Endodermal cell (in vitro differentiated cells): ENCODE results near the gene VPS41. TPM values are rescaled to one million over a fixed set of nuclear protein-coding genes. Genes with fewer than 3 reads are reported as not detected.

Experiments used
- DNase-seq: peaks from one replicate; pipeline ENCODE4 v3.0.0-alpha.2; 2017
- H3K27ac ChIP-seq: 2 replicates; pipeline ENCODE4 v1.5.1; 2013; ENCODE audit warnings: mild to moderate bottlenecking, low read depth, low read length, moderate library complexity
- H3K27me3 ChIP-seq: 2 replicates; pipeline ENCODE4 v1.6.1; 2013; ENCODE audit warnings: mild to moderate bottlenecking, low read length, moderate library complexity; ENCODE audit not compliant: insufficient read depth, control insufficient read depth, poor library complexity, severe bottlenecking
- H3K36me3 ChIP-seq: 2 replicates; pipeline ENCODE4 v1.7.0; 2013; ENCODE audit warnings: mild to moderate bottlenecking, low read length, moderate library complexity; ENCODE audit not compliant: control insufficient read depth, insufficient read depth
- H3K4me1 ChIP-seq: one replicate; pipeline ENCODE4 v1.7.0; 2013; ENCODE audit warnings: low read length; ENCODE audit not compliant: control insufficient read depth, insufficient read depth
- H3K4me3 ChIP-seq: 2 replicates; pipeline ENCODE4 v1.5.1; 2013; ENCODE audit warnings: mild to moderate bottlenecking, low read length, moderate library complexity
- H3K9ac ChIP-seq: 2 replicates; pipeline ENCODE4 v1.6.1; 2013; ENCODE audit warnings: mild to moderate bottlenecking, low read length, moderate library complexity; ENCODE audit not compliant: poor library complexity, severe bottlenecking; ENCODE audit errors: extremely low read depth
- H3K9me3 ChIP-seq: 2 replicates; pipeline ENCODE4 v1.6.1; 2013; ENCODE audit warnings: mild to moderate bottlenecking, low read length, moderate library complexity; ENCODE audit not compliant: control insufficient read depth
- H3K27ac Mint-ChIP-seq: 2 replicates; pipeline ENCODE4 v1.8.0; 2020; ENCODE audit warnings: mixed read lengths
- H3K27me3 Mint-ChIP-seq: 2 replicates; pipeline ENCODE4 v1.8.0; 2021; ENCODE audit warnings: mild to moderate bottlenecking, mixed read lengths; ENCODE audit not compliant: insufficient read depth
- H3K36me3 Mint-ChIP-seq: 2 replicates; pipeline ENCODE4 v1.8.0; 2020; ENCODE audit warnings: low read depth, mixed read lengths
- H3K4me1 Mint-ChIP-seq: 2 replicates; pipeline ENCODE4 v1.8.0; 2020; ENCODE audit warnings: mixed read lengths
- H3K4me3 Mint-ChIP-seq: 2 replicates; pipeline ENCODE4 v1.8.0; 2020; ENCODE audit warnings: mild to moderate bottlenecking, moderate library complexity, mixed read lengths
- H3K9me3 Mint-ChIP-seq: 2 replicates; pipeline ENCODE4 v1.8.0; 2020; ENCODE audit warnings: mild to moderate bottlenecking, mixed read lengths
- WGBS, 2 experiments: methylation state at CpG; one replicate each; pipeline versions ENCODE4 v1.1.5 to v1.1.7; 2013; ENCODE audit warnings: missing lambda C conversion rate in 2 of 2, mixed read lengths in 1 of 2; ENCODE audit not compliant: insufficient coverage in 1 of 2, insufficient read length in 1 of 2; 5-methylcytosine and 5-hydroxymethylcytosine counted together
- total RNA-seq, 2 donors: library from RNA; stranded (reverse); fragmentation: NEBNext Ultra II Directional in 1 of 2; extraction: Animal tissue kit (Norgen Biotek cat#: 25700) in 1 of 2; gene quantifications; 2 replicates in 1 of 2; 3 replicates in 1 of 2; pipeline ENCODE4 v1.2.1, GENCODE V29; 2021
- TF ChIP-seq, protein P1 (sequence below): fragments of 200-600 bp; sonication (generic); conservative IDR thresholded peaks from 2 replicates; pipeline ENCODE4 v1.5.0; 2021; ENCODE audit warnings: antibody characterized with exemption, mild to moderate bottlenecking

Gene VPS41
- total RNA-seq, 2 donors from 2014 or later: 77.1 to 78.0 TPM

DNA sequence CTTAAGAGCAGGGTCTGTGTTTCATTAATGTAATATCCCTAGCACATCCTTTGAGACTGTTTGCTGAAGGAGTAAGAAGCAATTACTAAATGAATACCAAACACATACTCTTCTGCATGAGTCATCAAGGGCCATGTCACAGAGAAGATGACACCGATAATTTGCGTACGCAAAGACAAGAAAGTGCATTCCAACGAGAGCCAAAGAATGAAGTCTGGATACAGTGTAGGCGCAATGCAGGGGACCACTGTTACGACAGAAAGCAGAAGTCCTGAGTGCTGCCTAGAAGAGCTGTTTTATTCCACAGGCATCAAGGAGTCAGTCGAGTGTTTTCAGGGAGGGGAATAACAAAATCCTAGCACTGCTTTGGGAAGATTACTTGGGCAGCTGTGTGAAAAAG lies 62.7 kb downstream of the VPS41 start:
- H3K36me3 ChIP-seq: no peaks in the 10 kb centered on the region
- H3K9me3 ChIP-seq: no peaks in the 10 kb centered on the region
- no peak overlapping the region for H3K9ac ChIP-seq
- H3K4me1 ChIP-seq: no peaks in the 10 kb centered on the region
- H3K27ac ChIP-seq: no peak overlapping the region
- no peak for DNase-seq
- H3K4me3 ChIP-seq: no peak overlapping the region
- no peak overlapping the region for H3K27ac Mint-ChIP-seq
- no peaks in the 10 kb centered on the region for H3K9me3 Mint-ChIP-seq
- H3K4me3 Mint-ChIP-seq: no peak overlapping the region
- TF ChIP-seq, protein P1, sequence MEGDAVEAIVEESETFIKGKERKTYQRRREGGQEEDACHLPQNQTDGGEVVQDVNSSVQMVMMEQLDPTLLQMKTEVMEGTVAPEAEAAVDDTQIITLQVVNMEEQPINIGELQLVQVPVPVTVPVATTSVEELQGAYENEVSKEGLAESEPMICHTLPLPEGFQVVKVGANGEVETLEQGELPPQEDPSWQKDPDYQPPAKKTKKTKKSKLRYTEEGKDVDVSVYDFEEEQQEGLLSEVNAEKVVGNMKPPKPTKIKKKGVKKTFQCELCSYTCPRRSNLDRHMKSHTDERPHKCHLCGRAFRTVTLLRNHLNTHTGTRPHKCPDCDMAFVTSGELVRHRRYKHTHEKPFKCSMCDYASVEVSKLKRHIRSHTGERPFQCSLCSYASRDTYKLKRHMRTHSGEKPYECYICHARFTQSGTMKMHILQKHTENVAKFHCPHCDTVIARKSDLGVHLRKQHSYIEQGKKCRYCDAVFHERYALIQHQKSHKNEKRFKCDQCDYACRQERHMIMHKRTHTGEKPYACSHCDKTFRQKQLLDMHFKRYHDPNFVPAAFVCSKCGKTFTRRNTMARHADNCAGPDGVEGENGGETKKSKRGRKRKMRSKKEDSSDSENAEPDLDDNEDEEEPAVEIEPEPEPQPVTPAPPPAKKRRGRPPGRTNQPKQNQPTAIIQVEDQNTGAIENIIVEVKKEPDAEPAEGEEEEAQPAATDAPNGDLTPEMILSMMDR: no peak
- H3K4me1 Mint-ChIP-seq: peaks cover 12% of the 10 kb centered on the region
- no peaks in the 10 kb centered on the region for H3K27me3 Mint-ChIP-seq
- WGBS, 2 experiments: 84 to 86% methylated on average over 7 of the region's 7 CpGs
- H3K36me3 Mint-ChIP-seq: no peaks in the 10 kb centered on the region
- H3K27me3 ChIP-seq: no peaks in the 10 kb centered on the region

DNA sequence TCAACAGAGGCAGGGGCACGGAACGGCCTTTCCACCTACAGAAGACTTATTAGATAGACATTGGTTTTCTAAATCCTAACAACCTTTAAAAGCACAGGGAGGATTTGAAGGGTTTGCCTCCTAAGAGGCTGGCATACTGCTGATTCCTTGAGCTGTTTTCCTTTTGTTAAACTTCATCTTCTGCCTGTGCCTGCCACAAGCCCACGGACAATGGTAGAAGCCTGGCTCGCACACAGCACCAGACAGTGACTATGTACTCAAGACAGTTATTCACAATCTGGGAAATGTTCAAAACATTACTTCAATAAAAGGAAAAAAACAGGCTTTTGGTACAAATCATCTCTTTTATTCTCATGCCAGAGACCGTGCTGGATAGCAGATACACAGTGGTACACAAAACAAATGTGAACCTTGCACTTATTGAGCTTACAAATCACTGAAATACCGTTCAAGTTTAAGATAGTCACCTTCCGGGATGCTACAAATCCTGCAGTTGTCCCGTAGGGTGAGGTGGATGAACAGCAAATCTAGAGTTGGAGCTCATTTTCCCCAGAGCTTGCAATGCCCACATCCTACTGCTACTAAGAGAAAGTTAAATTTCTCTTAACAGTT lies 63.9 kb downstream of the VPS41 start:
- Histone ChIP-seq H3K36me3 (no peaks in the 10 kb centered on the region), H3K4me1 (no peaks in the 10 kb centered on the region), H3K4me3 (no peak overlapping the region), H3K27ac (no peak overlapping the region), H3K27me3 (no peaks in the 10 kb centered on the region), H3K9me3 (no peaks in the 10 kb centered on the region), H3K9ac (no peak overlapping the region)
- DNase-seq: no peak
- no peaks in the 10 kb centered on the region for H3K27me3 Mint-ChIP-seq
- no peak overlapping the region for H3K4me3 Mint-ChIP-seq
- no peaks in the 10 kb centered on the region for H3K9me3 Mint-ChIP-seq
- H3K27ac Mint-ChIP-seq: no peak overlapping the region
- no peaks in the 10 kb centered on the region for H3K36me3 Mint-ChIP-seq
- TF ChIP-seq, protein P1: no peak
- WGBS, 2 experiments: 94 to 100% methylated on average over 6 to 8 of the region's 8 CpGs
- H3K4me1 Mint-ChIP-seq: peaks cover 12% of the 10 kb centered on the region

DNA sequence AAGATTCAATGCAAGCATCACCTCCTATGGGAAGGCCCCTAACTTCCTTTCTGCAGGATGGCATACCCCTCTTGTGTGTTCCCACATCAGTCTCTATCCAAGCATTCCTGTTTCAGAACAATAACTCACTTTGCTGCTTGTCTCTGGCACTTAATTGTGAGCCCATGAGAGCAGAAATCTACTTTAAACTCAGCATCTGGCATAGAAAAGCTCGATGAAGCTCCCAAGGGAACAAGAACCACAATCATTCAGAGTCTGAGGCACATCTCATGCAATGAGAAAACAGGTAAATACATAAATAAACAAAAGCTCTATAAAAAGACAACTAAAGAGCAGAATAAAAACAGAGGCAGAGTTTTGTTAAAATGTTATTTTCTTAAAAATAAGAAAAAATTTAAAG lies 66.2 kb downstream of the VPS41 start:
- no peaks in the 10 kb centered on the region for H3K36me3 ChIP-seq
- TF ChIP-seq, protein P1: no peak
- no peaks in the 10 kb centered on the region for H3K9me3 ChIP-seq
- H3K9ac ChIP-seq: no peak overlapping the region
- H3K36me3 Mint-ChIP-seq: peaks cover 3% of the 10 kb centered on the region
- no peaks in the 10 kb centered on the region for H3K27me3 ChIP-seq
- H3K4me1 Mint-ChIP-seq: peaks cover 8% of the 10 kb centered on the region
- DNase-seq: no peak
- H3K27me3 Mint-ChIP-seq: no peaks in the 10 kb centered on the region
- H3K4me3 Mint-ChIP-seq: no peak overlapping the region
- no peaks in the 10 kb centered on the region for H3K4me1 ChIP-seq
- H3K27ac ChIP-seq: no peak overlapping the region
- H3K9me3 Mint-ChIP-seq: peaks cover 2% of the 10 kb centered on the region
- H3K4me3 ChIP-seq: no peak overlapping the region
- H3K27ac Mint-ChIP-seq: no peak overlapping the region
- 92% methylated on average over 1 of the region's 1 CpG; no CpG with 5 or more reads in 1 of the 2 experiments for WGBS, 2 experiments
